Upper lobe of right lung (tissue), 1 donor: ENCODE data around the gene GP9. TPM values are rescaled to one million over a fixed set of nuclear protein-coding genes. Genes with fewer than 3 reads are reported as not detected.
A peak's percentile ranks its signal among the peaks of the same experiment; 100 is the strongest.
"Not testable (repeated sequence)": the region's sequence is repeated elsewhere in the genome, so short reads cannot be mapped to it uniquely, and the experiment has no call there.

Experiments
- ATAC-seq: fragments of 200-7000 bp; cut with Tn5 transposase; one replicate; pipeline ENCODE4 v1.9.1; 2020; ENCODE audit warnings: mild to moderate bottlenecking, moderate library complexity
- DNase-seq: peaks from one replicate; pipeline ENCODE4 v3.0.0-alpha.2; 2020
- H3K27ac ChIP-seq: fragments of 200-600 bp; one replicate; pipeline ENCODE4 v1.8.0; 2022
- H3K27me3 ChIP-seq: fragments of 200-600 bp; one replicate; pipeline ENCODE4 v1.8.0; 2022; ENCODE audit warnings: mild to moderate bottlenecking
- H3K36me3 ChIP-seq: fragments of 200-600 bp; one replicate; pipeline ENCODE4 v1.8.0; 2022
- H3K4me1 ChIP-seq: fragments of 200-600 bp; one replicate; pipeline ENCODE4 v1.8.0; 2022
- H3K4me3 ChIP-seq: fragments of 200-600 bp; one replicate; pipeline ENCODE4 v1.8.0; 2022; ENCODE audit warnings: mild to moderate bottlenecking
- H3K9me3 ChIP-seq: fragments of 200-600 bp; one replicate; pipeline ENCODE4 v1.8.0; 2022
- intact Hi-C: fragments of 100-400 bp; cut with DNase I; formaldehyde crosslinking; loops from one replicate; pipeline ENCODE4 v1.11.0; 2022
- total RNA-seq: library from RNA; stranded (reverse); fragmentation: NEBNext Ultra II Directional; extraction: Animal tissue kit (Norgen Biotek cat#: 25700); gene quantifications from one replicate; pipeline ENCODE4 v1.2.1, GENCODE V29; 2021
- TF ChIP-seq, protein P1 (sequence below): fragments of 200-600 bp; IDR thresholded peaks from one replicate; pipeline ENCODE4 v1.8.0; 2022; ENCODE audit warnings: antibody characterized with exemption
- donor health status: DM: no; HTN: yes; CAD: no; lungs with severe emphysema.

Gene GP9
- total RNA-seq, 1 donor from 2014 or later, result 1.2 TPM

DNA sequence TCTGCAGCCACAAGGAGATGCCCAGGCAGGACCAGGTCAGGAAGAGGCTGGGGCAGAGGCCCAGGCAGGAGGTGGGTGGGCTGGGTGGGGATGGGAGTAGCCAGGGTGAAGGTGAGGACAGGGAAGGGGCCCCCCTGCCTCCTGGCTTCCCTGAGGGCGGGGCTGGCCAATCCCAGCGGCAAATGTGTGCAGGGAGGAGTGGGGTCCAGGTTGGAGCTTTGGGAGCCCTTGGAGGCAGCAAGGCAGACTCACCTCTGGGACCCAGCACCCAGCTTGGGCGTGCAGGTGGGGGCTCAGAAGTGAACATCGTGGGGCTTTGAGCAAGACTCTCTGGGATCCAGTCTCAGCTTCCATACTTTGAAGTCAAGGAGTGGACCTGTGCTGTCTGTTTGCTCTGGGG is 25.2 kb downstream of the GP9 start:
- H3K27ac ChIP-seq, result no peak overlapping the region
- TF ChIP-seq, protein P1, sequence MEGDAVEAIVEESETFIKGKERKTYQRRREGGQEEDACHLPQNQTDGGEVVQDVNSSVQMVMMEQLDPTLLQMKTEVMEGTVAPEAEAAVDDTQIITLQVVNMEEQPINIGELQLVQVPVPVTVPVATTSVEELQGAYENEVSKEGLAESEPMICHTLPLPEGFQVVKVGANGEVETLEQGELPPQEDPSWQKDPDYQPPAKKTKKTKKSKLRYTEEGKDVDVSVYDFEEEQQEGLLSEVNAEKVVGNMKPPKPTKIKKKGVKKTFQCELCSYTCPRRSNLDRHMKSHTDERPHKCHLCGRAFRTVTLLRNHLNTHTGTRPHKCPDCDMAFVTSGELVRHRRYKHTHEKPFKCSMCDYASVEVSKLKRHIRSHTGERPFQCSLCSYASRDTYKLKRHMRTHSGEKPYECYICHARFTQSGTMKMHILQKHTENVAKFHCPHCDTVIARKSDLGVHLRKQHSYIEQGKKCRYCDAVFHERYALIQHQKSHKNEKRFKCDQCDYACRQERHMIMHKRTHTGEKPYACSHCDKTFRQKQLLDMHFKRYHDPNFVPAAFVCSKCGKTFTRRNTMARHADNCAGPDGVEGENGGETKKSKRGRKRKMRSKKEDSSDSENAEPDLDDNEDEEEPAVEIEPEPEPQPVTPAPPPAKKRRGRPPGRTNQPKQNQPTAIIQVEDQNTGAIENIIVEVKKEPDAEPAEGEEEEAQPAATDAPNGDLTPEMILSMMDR, result no peak
- no peak for ATAC-seq

GRCh38 chr3:129087138-129087702 is 26.6 kb downstream of the GP9 start:
- H3K36me3 ChIP-seq, result peaks cover 12% of the 10 kb centered on the region
- peak overlapping the region; percentile 85 for H3K27ac ChIP-seq
- H3K4me1 ChIP-seq, result peaks cover 8% of the 10 kb centered on the region
- TF ChIP-seq, protein P1, result no peak
- H3K9me3 ChIP-seq, result no peaks in the 10 kb centered on the region
- ATAC-seq (no peak), DNase-seq (no peak)
- H3K4me3 ChIP-seq, result no peak overlapping the region
- no peaks in the 10 kb centered on the region for H3K27me3 ChIP-seq
- intact Hi-C loops, result no loop called here

More for the DNA sequence above, 25.2 kb downstream of the GP9 start:
- intact Hi-C loops, result no loop called here
- H3K27me3 ChIP-seq, result no peaks in the 10 kb centered on the region
- no peak overlapping the region for H3K4me3 ChIP-seq
- H3K9me3 ChIP-seq, result no peaks in the 10 kb centered on the region
- DNase-seq, result no peak
- H3K36me3 ChIP-seq, result no peaks in the 10 kb centered on the region
- peaks cover 8% of the 10 kb centered on the region for H3K4me1 ChIP-seq

- H3K4me1 ChIP-seq, intact Hi-C loops, H3K27me3 ChIP-seq, H3K27ac ChIP-seq, H3K4me3 ChIP-seq, DNase-seq, H3K9me3 ChIP-seq: not testable (repeated sequence)
- ATAC-seq, result peak; percentile 89
- H3K36me3 ChIP-seq, result peaks cover 16% of the 10 kb centered on the region
These were observed 27.3 kb downstream of the GP9 start for GRCh38 chr3:129087904-129088303.

DNA sequence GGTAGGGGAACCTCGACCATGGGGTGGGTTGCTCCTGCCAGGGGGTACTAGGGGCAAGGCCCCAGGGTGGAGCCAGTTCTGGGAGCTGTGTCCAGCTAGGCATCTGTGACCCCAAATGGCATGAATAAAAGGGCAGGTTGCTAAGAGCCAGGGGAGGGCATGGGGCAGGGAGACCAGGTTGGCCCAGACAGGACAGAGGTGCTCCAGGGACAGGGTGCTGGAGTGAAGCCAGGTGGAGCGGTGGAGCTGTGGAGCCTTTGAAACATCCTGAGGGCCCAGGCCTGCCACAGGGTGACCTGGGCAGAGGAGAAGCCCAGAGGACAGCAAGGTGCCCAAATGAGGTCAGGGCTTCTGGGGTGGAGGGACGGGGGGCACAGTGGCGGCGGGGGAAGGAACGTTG is 27.7 kb downstream of the GP9 start:
- H3K27me3 ChIP-seq, H3K9me3 ChIP-seq, H3K27ac ChIP-seq, DNase-seq, H3K4me3 ChIP-seq, intact Hi-C loops, H3K4me1 ChIP-seq: not testable (repeated sequence)
- peak; percentile 3 for ATAC-seq
- peaks cover 20% of the 10 kb centered on the region for H3K36me3 ChIP-seq

DNA sequence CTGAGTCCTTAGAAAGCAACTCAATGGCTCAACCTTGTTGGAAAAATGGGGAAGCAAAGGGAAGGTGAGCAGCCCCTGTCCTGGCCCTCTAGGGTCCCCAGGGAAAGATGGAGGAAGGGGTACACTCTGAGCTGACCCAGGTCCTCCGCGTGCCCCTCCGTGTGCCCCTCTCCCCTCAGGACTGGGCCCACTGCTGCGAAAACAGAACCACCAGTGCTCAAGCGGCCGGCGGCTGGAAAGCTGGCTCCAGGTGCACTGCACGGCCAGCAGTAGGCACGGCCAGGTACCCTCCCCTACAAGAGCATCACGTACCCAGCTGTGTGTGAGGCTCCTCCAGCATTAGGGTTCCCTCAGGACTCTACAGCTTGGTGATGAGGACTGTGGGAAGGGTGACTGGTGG is 34.7 kb downstream of the GP9 start:
- Histone ChIP-seq H3K27me3 (no peaks in the 10 kb centered on the region), H3K4me1 (no peaks in the 10 kb centered on the region), H3K9me3 (no peaks in the 10 kb centered on the region), H3K36me3 (peaks cover 35% of the 10 kb centered on the region), H3K4me3 (no peak overlapping the region), H3K27ac (no peak overlapping the region)
- ATAC-seq (peak; percentile 21), DNase-seq (no peak)
- intact Hi-C loops, result no loop called here
- TF ChIP-seq, protein P1, result no peak

DNA sequence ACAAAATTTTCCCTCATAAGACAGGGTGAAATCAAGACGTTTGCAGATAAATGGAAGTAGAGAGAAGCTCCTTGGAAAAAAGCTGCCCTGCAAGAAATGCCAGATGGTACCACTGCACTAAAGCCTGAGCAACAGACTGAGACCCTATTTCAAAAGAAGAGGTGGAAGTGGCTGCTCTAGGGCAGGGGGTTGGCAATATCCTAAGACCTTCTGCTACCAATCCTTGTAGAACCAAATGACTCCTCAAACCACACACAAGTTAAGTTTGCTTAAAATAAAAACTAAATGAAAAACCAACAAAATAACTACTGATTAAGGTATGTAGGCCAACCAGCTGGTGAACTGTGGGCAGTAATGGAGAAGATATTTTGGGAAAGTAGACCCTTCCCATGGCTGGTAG is 39.7 kb downstream of the GP9 start:
- no peak for DNase-seq
- H3K27me3 ChIP-seq, result no peaks in the 10 kb centered on the region
- no peak for ATAC-seq
- TF ChIP-seq, protein P1, result no peak
- no peaks in the 10 kb centered on the region for H3K9me3 ChIP-seq
- intact Hi-C loops, result no loop called here
- H3K4me3 ChIP-seq, result no peak overlapping the region
- no peaks in the 10 kb centered on the region for H3K36me3 ChIP-seq
- no peaks in the 10 kb centered on the region for H3K4me1 ChIP-seq
- H3K27ac ChIP-seq, result no peak overlapping the region
